Measurements from ENCODE around the gene BGN.

GRCh38 chrX:153551135-153551534, 56.4 kb downstream of the BGN start:
- no peak for TF ChIP-seq EZH2 (IDR thresholded peaks at IDR 0.05; ENCODE audit: insufficient read depth, poor library complexity, severe bottlenecking)
- TF ChIP-seq EZH2phosphoT487 (IDR thresholded peaks at IDR 0.05; ENCODE audit: insufficient read depth, low read depth), result no peak

Data from GM23248 (cell line).